GM12875 (cell line): ENCODE data around the gene ARHGEF19.

Experiments used
- H3K4me3 ChIP-seq: one replicate; pipeline ENCODE4 v1.5.1; 2011; ENCODE audit warnings: low read depth, low read length, control low read depth
- TF ChIP-seq, protein P1 (sequence below): IDR thresholded peaks from 2 replicates; pipeline ENCODE4 v1.5.1; 2011; ENCODE audit warnings: low read depth, mild to moderate bottlenecking, control low read depth, inconsistent platforms, low read length, moderate library complexity, borderline replicate concordance; ENCODE audit not compliant: insufficient read depth

The ARHGEF19 gene

GRCh38 chr1:16195518-16195905 lies 16.9 kb downstream of the ARHGEF19 start:
- TF ChIP-seq, protein P1, sequence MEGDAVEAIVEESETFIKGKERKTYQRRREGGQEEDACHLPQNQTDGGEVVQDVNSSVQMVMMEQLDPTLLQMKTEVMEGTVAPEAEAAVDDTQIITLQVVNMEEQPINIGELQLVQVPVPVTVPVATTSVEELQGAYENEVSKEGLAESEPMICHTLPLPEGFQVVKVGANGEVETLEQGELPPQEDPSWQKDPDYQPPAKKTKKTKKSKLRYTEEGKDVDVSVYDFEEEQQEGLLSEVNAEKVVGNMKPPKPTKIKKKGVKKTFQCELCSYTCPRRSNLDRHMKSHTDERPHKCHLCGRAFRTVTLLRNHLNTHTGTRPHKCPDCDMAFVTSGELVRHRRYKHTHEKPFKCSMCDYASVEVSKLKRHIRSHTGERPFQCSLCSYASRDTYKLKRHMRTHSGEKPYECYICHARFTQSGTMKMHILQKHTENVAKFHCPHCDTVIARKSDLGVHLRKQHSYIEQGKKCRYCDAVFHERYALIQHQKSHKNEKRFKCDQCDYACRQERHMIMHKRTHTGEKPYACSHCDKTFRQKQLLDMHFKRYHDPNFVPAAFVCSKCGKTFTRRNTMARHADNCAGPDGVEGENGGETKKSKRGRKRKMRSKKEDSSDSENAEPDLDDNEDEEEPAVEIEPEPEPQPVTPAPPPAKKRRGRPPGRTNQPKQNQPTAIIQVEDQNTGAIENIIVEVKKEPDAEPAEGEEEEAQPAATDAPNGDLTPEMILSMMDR = no peak
- H3K4me3 ChIP-seq = no peak overlapping the region

- TF ChIP-seq, protein P1 = no peak
- no peak overlapping the region for H3K4me3 ChIP-seq
These were observed 20.4 kb downstream of the ARHGEF19 start for GRCh38 chr1:16191916-16192546.

DNA sequence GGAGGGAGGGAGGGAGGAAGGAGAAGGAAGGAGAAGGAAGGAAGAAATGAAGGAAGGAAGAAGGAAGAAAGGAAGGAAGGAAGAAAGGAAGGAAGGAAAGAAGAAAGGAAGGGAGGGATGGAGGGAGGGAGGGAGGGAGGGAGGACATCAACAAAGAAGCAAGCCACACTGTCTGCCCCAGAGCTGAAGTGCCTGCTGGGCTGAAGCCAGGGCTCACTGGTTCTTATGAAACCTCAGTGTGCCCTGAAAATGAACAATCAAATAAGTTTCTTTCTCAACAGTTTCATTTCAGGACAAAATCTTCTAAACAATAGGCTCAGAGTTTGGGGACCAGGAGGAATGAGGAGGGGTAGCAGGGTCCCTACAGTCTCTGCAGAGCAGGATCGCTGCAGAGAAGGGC lies 21.1 kb downstream of the ARHGEF19 start:
- no peak overlapping the region for H3K4me3 ChIP-seq

DNA sequence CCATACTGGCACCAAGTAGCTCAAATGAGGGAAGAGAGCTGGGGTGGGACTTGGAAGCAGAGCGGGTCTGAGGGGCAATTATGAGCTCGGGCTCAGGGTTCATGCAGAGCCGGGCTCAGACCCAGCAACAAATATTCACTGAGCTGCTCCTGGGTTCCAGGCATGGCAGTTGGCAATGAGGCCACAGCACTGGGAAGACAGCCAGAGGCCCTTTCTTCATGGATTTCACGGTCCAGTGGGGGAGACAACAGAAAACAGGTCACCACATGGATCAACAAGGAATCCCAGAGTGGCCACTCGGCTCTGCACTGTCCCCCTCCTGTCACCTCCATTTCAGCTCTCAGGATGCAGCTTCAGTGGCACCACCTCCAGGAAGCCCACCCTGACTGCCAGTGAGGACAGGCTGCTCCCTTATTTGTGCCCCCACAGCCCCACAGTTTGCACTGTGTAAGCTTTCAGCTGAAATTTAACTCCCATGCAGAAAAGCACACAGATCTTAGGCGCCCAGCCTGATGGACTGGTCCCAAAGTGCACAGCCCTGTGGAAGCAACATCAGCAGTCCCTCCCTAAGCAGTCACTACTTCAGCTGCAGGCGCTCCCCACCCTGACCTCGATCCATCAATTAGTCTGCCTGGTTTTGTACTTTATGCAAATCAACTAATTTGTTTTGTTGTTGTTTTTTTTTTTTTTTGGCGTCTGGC lies 22.4 kb downstream of the ARHGEF19 start:
- TF ChIP-seq, protein P1 = no peak
- no peak overlapping the region for H3K4me3 ChIP-seq

More for the DNA sequence above, 21.1 kb downstream of the ARHGEF19 start:
- TF ChIP-seq, protein P1 = no peak

DNA sequence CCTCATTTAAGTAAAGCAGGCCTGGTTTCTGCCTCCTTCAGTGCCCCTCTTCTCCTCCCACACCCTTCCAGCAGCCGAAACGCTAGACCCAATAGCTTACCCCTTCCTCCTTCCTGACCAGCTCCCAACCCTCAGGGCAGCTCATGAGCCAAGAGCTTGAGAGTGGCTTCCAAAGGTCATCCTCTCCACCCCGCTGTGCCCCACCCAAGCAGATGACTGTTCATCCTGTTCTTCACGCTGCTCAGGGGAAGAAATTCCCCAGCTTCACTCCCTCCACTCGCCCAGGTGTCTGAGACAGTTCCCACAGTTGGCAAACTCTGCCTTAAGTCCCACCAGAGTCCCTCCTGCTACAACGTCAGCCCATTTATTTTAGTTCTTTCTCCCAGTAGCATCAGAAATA lies 23.4 kb downstream of the ARHGEF19 start:
- H3K4me3 ChIP-seq = no peak overlapping the region
- TF ChIP-seq, protein P1 = no peak

DNA sequence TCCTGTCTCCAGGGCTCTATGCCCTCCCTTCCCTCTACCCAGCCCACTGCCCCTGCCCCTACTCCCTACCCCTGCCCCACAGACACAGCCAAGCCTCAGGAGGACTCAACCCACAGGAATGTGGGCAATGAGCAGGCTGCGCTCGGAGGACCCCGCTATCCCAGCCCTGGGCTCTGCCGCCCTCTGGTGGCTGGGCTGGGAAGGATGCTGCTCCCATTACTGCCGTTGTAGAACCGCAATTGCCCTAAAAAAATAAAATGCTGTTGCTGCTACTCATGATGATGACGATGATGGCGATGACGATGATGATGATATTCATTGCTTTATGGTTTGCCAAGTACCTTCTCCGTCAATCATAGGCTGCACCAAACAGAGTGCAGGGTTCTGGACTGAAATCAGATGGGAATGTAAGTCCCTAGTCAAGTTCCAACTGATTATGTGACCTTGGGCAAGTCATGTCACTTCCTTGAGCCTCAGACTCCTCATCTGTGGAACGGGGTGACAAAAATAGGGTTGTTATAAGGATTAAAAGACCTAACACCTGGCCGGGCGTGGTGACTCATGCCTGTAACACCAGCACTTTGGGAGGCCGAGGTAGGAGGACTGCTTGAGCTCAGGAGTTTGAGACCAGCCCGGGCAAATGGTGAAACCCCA lies 24.6 kb downstream of the ARHGEF19 start:
- TF ChIP-seq, protein P1 = peak; percentile 94
- H3K4me3 ChIP-seq = no peak overlapping the region
